ENCODE measurements around the gene GPSM1.
"Not testable (repeated sequence)": the region's sequence is repeated elsewhere in the genome, so short reads cannot be mapped to it uniquely, and the experiment has no call there.

The GPSM1 gene

GRCh38 chr9:136404801-136405136 is 77.4 kb downstream of the GPSM1 start:
- DNase-seq (ENCODE audit: extremely low read depth, low read depth), result no peak
- TF ChIP-seq CTCF (IDR thresholded peaks at IDR 0.05; ENCODE audit: low read depth, low read length), result no peak

GRCh38 chr9:136405481-136405880 is 78.1 kb downstream of the GPSM1 start:
- TF ChIP-seq CTCF (IDR thresholded peaks at IDR 0.05; ENCODE audit: low read depth, low read length), result no peak
- DNase-seq (ENCODE audit: extremely low read depth, low read depth), result no peak

- not testable (repeated sequence) for DNase-seq (ENCODE audit: extremely low read depth, low read depth)
Observed at GRCh38 chr9:136405904-136406303, 78.6 kb downstream of the GPSM1 start.

- not testable (repeated sequence) for DNase-seq (ENCODE audit: extremely low read depth, low read depth)
Observed at GRCh38 chr9:136407061-136407460, 79.7 kb downstream of the GPSM1 start.

GRCh38 chr9:136407911-136408310 is 80.6 kb downstream of the GPSM1 start:
- no peak for DNase-seq (ENCODE audit: extremely low read depth, low read depth)
- no peak for TF ChIP-seq CTCF (IDR thresholded peaks at IDR 0.05; ENCODE audit: low read depth, low read length)
